GM12874 (cell line): Measurements from ENCODE around the gene AKAP4.

ENCODE experiments used
- TF ChIP-seq, protein P1 (sequence below): IDR thresholded peaks from 2 replicates; pipeline ENCODE4 v1.5.1; 2011; ENCODE audit warnings: low read depth, mild to moderate bottlenecking, control low read depth, low read length, moderate library complexity; ENCODE audit not compliant: insufficient read depth

Gene AKAP4, protein sequence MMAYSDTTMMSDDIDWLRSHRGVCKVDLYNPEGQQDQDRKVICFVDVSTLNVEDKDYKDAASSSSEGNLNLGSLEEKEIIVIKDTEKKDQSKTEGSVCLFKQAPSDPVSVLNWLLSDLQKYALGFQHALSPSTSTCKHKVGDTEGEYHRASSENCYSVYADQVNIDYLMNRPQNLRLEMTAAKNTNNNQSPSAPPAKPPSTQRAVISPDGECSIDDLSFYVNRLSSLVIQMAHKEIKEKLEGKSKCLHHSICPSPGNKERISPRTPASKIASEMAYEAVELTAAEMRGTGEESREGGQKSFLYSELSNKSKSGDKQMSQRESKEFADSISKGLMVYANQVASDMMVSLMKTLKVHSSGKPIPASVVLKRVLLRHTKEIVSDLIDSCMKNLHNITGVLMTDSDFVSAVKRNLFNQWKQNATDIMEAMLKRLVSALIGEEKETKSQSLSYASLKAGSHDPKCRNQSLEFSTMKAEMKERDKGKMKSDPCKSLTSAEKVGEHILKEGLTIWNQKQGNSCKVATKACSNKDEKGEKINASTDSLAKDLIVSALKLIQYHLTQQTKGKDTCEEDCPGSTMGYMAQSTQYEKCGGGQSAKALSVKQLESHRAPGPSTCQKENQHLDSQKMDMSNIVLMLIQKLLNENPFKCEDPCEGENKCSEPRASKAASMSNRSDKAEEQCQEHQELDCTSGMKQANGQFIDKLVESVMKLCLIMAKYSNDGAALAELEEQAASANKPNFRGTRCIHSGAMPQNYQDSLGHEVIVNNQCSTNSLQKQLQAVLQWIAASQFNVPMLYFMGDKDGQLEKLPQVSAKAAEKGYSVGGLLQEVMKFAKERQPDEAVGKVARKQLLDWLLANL

GRCh38 chrX:50200907-50201306 lies at the start of gene AKAP4:
Gene AKAP4 (minus strand): TSS chrX:50201007. CDS start chrX:50200889, 118 bp downstream.
- TF ChIP-seq, protein P1, sequence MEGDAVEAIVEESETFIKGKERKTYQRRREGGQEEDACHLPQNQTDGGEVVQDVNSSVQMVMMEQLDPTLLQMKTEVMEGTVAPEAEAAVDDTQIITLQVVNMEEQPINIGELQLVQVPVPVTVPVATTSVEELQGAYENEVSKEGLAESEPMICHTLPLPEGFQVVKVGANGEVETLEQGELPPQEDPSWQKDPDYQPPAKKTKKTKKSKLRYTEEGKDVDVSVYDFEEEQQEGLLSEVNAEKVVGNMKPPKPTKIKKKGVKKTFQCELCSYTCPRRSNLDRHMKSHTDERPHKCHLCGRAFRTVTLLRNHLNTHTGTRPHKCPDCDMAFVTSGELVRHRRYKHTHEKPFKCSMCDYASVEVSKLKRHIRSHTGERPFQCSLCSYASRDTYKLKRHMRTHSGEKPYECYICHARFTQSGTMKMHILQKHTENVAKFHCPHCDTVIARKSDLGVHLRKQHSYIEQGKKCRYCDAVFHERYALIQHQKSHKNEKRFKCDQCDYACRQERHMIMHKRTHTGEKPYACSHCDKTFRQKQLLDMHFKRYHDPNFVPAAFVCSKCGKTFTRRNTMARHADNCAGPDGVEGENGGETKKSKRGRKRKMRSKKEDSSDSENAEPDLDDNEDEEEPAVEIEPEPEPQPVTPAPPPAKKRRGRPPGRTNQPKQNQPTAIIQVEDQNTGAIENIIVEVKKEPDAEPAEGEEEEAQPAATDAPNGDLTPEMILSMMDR: no peak

DNA sequence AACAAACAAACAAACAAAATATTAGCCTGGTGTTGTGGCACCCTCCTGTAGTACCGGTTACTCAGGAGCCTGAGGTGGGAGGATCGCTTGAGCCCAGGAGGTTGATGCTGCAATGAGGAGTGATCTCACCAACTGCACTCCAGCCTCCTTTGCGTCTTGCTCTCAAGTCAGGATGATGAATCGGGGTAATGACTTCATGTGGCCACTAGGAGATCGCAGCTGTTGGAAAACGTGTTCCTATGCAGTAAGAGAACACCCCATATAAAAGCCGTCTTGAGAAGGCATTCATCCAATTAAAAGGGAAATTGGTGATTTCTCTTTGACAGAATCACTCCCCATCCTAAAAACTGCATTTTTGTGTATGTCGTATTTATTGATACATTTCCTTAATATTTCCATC lies 10.7 kb upstream of the AKAP4 start:
- TF ChIP-seq, protein P1: peak; percentile 21; the same call in 1 of the 2 replicates

GRCh38 chrX:50206753-50207152 lies 5.9 kb upstream of the AKAP4 start:
- TF ChIP-seq, protein P1: no peak

DNA sequence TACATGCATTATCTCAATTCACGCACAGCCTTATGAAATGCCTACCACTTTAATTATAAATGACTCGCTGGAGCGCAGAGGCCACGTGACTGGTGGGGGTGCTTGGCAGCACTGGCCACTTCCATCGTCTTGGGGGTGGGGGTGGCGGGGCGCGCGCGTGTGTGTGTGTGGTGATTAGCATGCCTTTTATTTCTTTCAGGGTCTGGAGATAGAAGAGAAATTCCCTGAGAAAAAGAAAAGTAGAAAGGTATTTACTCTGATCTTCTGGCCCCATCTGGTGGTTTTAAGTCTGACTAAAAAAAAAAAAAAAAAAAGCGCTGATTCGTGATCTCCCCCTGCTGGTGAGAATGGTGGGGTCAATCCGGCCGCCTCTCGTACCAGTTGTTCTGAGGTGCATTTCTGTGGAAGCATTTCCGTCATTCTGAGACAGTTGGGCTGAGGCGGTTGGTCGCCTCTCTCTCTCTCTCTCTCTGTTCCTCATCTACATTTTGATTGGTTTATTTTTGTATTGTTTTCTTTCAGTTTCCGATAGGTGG lies 3.6 kb upstream of the AKAP4 start, which contains the start of gene CCNB3:
CCNB3 (plus strand) TSS at position 402 of the 536 bp plus-strand sequence. CDS start 80,399 bp downstream, outside the sequence.
- TF ChIP-seq, protein P1: peak; percentile 20; the same call in 1 of the 2 replicates

GRCh38 chrX:50202539-50202938 lies 1.7 kb upstream of the AKAP4 start:
- TF ChIP-seq, protein P1: no peak

DNA sequence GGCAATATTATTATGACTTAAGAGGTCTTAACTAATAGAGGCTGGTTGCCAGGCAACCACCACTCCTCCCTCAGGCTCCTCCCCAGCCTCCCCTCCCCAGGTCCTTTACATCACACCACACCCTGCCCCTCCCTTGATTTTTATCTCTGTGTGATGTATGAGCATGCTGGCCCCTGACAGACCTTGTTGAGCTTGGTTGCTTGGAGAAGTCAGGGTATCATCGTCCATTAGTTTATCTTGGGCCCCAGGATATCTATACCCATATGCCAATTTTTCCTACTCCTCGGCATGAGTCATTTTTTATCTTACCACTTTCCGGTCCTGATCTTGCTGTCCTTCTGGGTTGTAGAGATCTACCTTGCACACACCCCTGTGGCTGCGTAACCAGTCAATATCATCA lies 2.5 kb downstream of the AKAP4 start:
- TF ChIP-seq, protein P1: no peak

GRCh38 chrX:50188859-50189600 lies 11.8 kb downstream of the AKAP4 start:
- TF ChIP-seq, protein P1: no peak
